Renal cortex interstitium (tissue), 11 donors: Measurements from ENCODE around the gene MRS2. TPM values are rescaled to one million over a fixed set of nuclear protein-coding genes. Genes with fewer than 3 reads are reported as not detected.

ENCODE experiments used
- DNase-seq, 11 donors: peaks; one replicate each; pipeline ENCODE4 v3.0.0-alpha.2; 2013; ENCODE audit warnings: low read depth in 9 of 11, low spot score in 4 of 11; ENCODE audit errors: extremely low read depth in 1 of 11
- polyA plus RNA-seq, 3 donors: library from polyadenylated mRNA; unstranded; fragments of 120-200 nt; gene quantifications; one replicate each; pipeline ENCODE4 v1.2.1, GENCODE V29; 2013; ENCODE audit not compliant: insufficient read length in 3 of 3

Gene MRS2
- polyA plus RNA-seq, 3 donors: 42.4 to 45.7 (median 43.7) TPM

GRCh38 chr6:24448396-24448795 is 45.7 kb downstream of the MRS2 start:
- DNase-seq: no peak

- DNase-seq: no peak
Measured at GRCh38 chr6:24448828-24449525, 46.2 kb downstream of the MRS2 start.

- no peak for DNase-seq
Measured at GRCh38 chr6:24451581-24452388, 49.0 kb downstream of the MRS2 start.

- DNase-seq: no peak
Measured at GRCh38 chr6:24453921-24454320, 51.2 kb downstream of the MRS2 start.

- DNase-seq: no peak
Measured at GRCh38 chr6:24454452-24454851, 51.7 kb downstream of the MRS2 start.

GRCh38 chr6:24455061-24455460 is 52.3 kb downstream of the MRS2 start:
- DNase-seq: no peak

GRCh38 chr6:24458134-24458533 is 55.4 kb downstream of the MRS2 start:
- no peak for DNase-seq

- DNase-seq: no peak
Measured at GRCh38 chr6:24458941-24459340, 56.2 kb downstream of the MRS2 start.

GRCh38 chr6:24460966-24461365 is 58.2 kb downstream of the MRS2 start:
- no peak for DNase-seq

GRCh38 chr6:24464253-24465038 is 61.7 kb downstream of the MRS2 start:
- DNase-seq: no peak

- no peak for DNase-seq
Measured at GRCh38 chr6:24469811-24470210, 67.1 kb downstream of the MRS2 start.

- no peak for DNase-seq
Measured at GRCh38 chr6:24472181-24472580, 69.4 kb downstream of the MRS2 start.

Other genes with a start within 250 kb of the MRS2 start
- 100 to 1,000 TPM in 2 of 3 donors, 10 to 100 TPM in 1; 96.5 to 145 (median 119) TPM for gene DCDC2, start 44.9 kb upstream of the MRS2 start, polyA plus RNA-seq
- 1 to 10 TPM; 3.0 to 4.0 (median 3.7) TPM for gene GPLD1, start 86.6 kb downstream of the MRS2 start, polyA plus RNA-seq
- gene ALDH5A1, start 92.0 kb downstream of the MRS2 start, polyA plus RNA-seq: 10 to 100 TPM; 27.5 to 32.7 (median 30.6) TPM
- gene KIAA0319, start 243.3 kb downstream of the MRS2 start, polyA plus RNA-seq: under 1 TPM; 0.30 to 0.36 (median 0.30) TPM